ENCODE results near the gene SCTR. TPM values are rescaled to one million over a fixed set of nuclear protein-coding genes. Genes with fewer than 3 reads are reported as not detected.

The SCTR gene
- total and polyA plus RNA-seq, 2 of the 8 experiments (the other 6 are each of a cell fraction or from before 2014, with no cell fraction given): 0.15 TPM; not detected in 1

GRCh38 chr2:119482481-119483394 is 41.5 kb downstream of the SCTR start:
- POLR2A ChIA-PET (ENCODE audit: partially characterized antibody): no interaction called here
- no peak overlapping the region for H3K4me2 ChIP-seq (ENCODE audit: insufficient read depth in 1 of 2, low read depth in 2 of 2, low read length in 2 of 2)
- H4K20me1 ChIP-seq (replicated peaks in 1 of 2; ENCODE audit: control insufficient read depth in 1 of 2, insufficient read depth in 2 of 2, low read length in 2 of 2): no peaks in the 10 kb centered on the region
- peak in 1 of 2 experiments; percentile 46 for DNase-seq (ENCODE audit: low read depth in 1 of 2, low spot score in 2 of 2)
- no peak overlapping the region; the same call in 1 of the 2 replicates for H4K8ac ChIP-seq (ENCODE audit: extremely low read depth, insufficient read depth, low read length)
- H3K23me2 ChIP-seq (ENCODE audit: low read depth, low read length): no peaks in the 10 kb centered on the region
- no peak overlapping the region for H3K4me3 ChIP-seq (ENCODE audit: extremely low read depth in 1 of 4, insufficient read depth in 2 of 4, low read depth in 3 of 4, low read length in 4 of 4)
- CTCF ChIA-PET (ENCODE audit: partially characterized antibody): interaction anchor here (0.8 to 16.2 kb wide), 9 partner anchors 9 to 471 kb away, joined by 3 to 411 read pairs (median 3); no protein-coding TSS in a partner anchor
- no peak overlapping the region for H3K23ac ChIP-seq (ENCODE audit: insufficient read length)
- H3K14ac ChIP-seq (ENCODE audit: insufficient read length): no peak overlapping the region
- no peak overlapping the region for H2AFZ ChIP-seq (ENCODE audit: low read length)
- H3K9me3 ChIP-seq (ENCODE audit: insufficient read depth in 2 of 2, low read depth in 1 of 2, low read length in 1 of 2): no peaks in the 10 kb centered on the region
- H3K27me3 ChIP-seq (replicated peaks in 1 of 4; ENCODE audit: control insufficient read depth in 3 of 4, extremely low read depth in 1 of 4, insufficient read depth in 3 of 4, low read length in 3 of 4): no peaks in the 10 kb centered on the region; a peak in 1 of 7 replicates
- H4K5ac ChIP-seq (ENCODE audit: insufficient read length, low read depth, low read length): no peak overlapping the region
- no peak overlapping the region for H3K4ac ChIP-seq (replicated peaks; ENCODE audit: insufficient read length, low read depth, low read length)
- no peak overlapping the region for H2BK5ac ChIP-seq (ENCODE audit: low read depth, low read length)
- no peak for FAIRE-seq
- H3K4me1 ChIP-seq (replicated peaks in 1 of 4; ENCODE audit: control insufficient read depth in 3 of 4, insufficient read depth in 4 of 4, low read length in 3 of 4): peaks cover 0 to 7% (median 1%) of the 10 kb centered on the region in 4 experiments; a peak in 4 of 7 replicates
- H2BK15ac ChIP-seq (ENCODE audit: low read length): no peak overlapping the region
- H3K36me3 ChIP-seq (ENCODE audit: control insufficient read depth in 2 of 4, insufficient read depth in 4 of 4, low read length in 3 of 4): no peaks in the 10 kb centered on the region
- 0 out of 2 replicates have a peak overlapping the region, but pooled peaks have one; percentile 50 for H2BK12ac ChIP-seq (ENCODE audit: low read depth, low read length)
- no peaks in the 10 kb centered on the region for H3K79me2 ChIP-seq (ENCODE audit: control insufficient read depth in 1 of 2, insufficient read depth in 2 of 2, low read length in 2 of 2)
- no peaks in the 10 kb centered on the region for H3K79me1 ChIP-seq (ENCODE audit: low read depth, low read length)
- no peak overlapping the region for H3K9ac ChIP-seq (replicated peaks in 1 of 4; ENCODE audit: extremely low read depth in 1 of 4, low read depth in 3 of 4, low read length in 3 of 4)
- H3K27ac ChIP-seq (ENCODE audit: low read depth, low read length): no peak overlapping the region
- TF ChIP-seq EP300 (IDR thresholded peaks at IDR 0.05; ENCODE audit: borderline replicate concordance in 1 of 2, low read depth in 2 of 2, low read length in 2 of 2) (no peak), RAD21 (IDR thresholded peaks at IDR 0.05 in 1 of 2, conservative IDR thresholded peaks at IDR 0.05 in 1 of 2; ENCODE audit: low read depth in 2 of 2, low read length in 2 of 2) (no peak), TAF1 (IDR thresholded peaks at IDR 0.05; ENCODE audit: low read depth, low read length) (no peak), FOSL1 (IDR thresholded peaks at IDR 0.05; ENCODE audit: insufficient read depth, low read depth, low read length) (no peak), SP4 (IDR thresholded peaks at IDR 0.05; ENCODE audit: low read length) (no peak), YY1 (IDR thresholded peaks at IDR 0.05; ENCODE audit: low read depth, low read length) (no peak), RBBP5 (IDR thresholded peaks at IDR 0.05; ENCODE audit: borderline replicate concordance, low read depth, low read length) (no peak)
- no peak overlapping the region; the same call in 1 of the 2 replicates for H3K18ac ChIP-seq (ENCODE audit: extremely low read depth, low read length)
- 85% methylated on average over 20 of the region's 20 CpGs; no CpG with 5 or more reads in 1 of the 2 experiments for WGBS, 2 experiments (ENCODE audit: extremely low coverage in 1 of 2, insufficient coverage in 1 of 2, insufficient read length in 1 of 2, insufficient replicate concordance in 2 of 2, low coverage in 1 of 2, low lambda C conversion rate in 2 of 2, missing lambda C conversion rate in 1 of 2)
- peak overlapping the region; percentile 26 for H4K91ac ChIP-seq (replicated peaks; ENCODE audit: insufficient read length, low read length)
- no peak overlapping the region for H2BK120ac ChIP-seq (replicated peaks; ENCODE audit: low read depth, low read length)
- peak overlapping the region; percentile 27 for H3K56ac ChIP-seq (replicated peaks; ENCODE audit: insufficient read length, low read depth, low read length)
- H2BK20ac ChIP-seq (ENCODE audit: low read length): no peak overlapping the region
- no peak overlapping the region for H2AK5ac ChIP-seq (ENCODE audit: low read depth, low read length)

Data from H1 (cell line).